Measurements from ENCODE around the gene NAIF1.
"Not testable (repeated sequence)": the region's sequence is repeated elsewhere in the genome, so short reads cannot be mapped to it uniquely, and the experiment has no call there.

NAIF1 gene

GRCh38 chr9:128066713-128067644 lies at the start of gene NAIF1:
NAIF1 (minus strand) TSS chr9:128067320; CDS start chr9:128067101, 219 bp downstream.
- peak; percentile 94 for DNase-seq

- no peak for DNase-seq
These were observed 49.3 kb upstream of the NAIF1 start for GRCh38 chr9:128116104-128117083.

GRCh38 chr9:128115187-128116103 lies 48.3 kb upstream of the NAIF1 start:
- DNase-seq = no peak

GRCh38 chr9:128114326-128115186 lies 47.4 kb upstream of the NAIF1 start:
- no peak for DNase-seq

- no peak for DNase-seq
These were observed 46.6 kb upstream of the NAIF1 start for GRCh38 chr9:128113526-128114325.

- DNase-seq = not testable (repeated sequence)
These were observed 44.6 kb upstream of the NAIF1 start for GRCh38 chr9:128111726-128112125.

- DNase-seq = no peak
These were observed 42.1 kb upstream of the NAIF1 start for GRCh38 chr9:128109050-128109709.

DNA sequence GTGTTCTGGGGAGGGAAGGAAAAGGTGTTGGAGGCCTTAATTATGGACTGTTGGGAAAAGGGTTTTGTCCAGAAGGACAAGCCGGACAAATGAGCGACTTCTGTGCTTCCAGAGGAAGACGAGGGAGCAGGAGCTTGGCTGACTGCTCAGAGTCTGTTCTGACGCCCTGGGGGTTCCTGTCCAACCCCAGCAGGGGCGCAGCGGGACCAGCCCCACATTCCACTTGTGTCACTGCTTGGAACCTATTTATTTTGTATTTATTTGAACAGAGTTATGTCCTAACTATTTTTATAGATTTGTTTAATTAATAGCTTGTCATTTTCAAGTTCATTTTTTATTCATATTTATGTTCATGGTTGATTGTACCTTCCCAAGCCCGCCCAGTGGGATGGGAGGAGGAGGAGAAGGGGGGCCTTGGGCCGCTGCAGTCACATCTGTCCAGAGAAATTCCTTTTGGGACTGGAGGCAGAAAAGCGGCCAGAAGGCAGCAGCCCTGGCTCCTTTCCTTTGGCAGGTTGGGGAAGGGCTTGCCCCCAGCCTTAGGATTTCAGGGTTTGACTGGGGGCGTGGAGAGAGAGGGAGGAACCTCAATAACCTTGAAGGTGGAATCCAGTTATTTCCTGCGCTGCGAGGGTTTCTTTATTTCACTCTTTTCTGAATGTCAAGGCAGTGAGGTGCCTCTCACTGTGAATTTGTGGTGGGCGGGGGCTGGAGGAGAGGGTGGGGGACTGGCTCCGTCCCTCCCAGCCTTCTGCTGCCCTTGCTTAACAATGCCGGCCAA lies 41.3 kb upstream of the NAIF1 start:
- no peak for DNase-seq

GRCh38 chr9:128107468-128108268 lies 40.5 kb upstream of the NAIF1 start:
- no peak for DNase-seq

DNA sequence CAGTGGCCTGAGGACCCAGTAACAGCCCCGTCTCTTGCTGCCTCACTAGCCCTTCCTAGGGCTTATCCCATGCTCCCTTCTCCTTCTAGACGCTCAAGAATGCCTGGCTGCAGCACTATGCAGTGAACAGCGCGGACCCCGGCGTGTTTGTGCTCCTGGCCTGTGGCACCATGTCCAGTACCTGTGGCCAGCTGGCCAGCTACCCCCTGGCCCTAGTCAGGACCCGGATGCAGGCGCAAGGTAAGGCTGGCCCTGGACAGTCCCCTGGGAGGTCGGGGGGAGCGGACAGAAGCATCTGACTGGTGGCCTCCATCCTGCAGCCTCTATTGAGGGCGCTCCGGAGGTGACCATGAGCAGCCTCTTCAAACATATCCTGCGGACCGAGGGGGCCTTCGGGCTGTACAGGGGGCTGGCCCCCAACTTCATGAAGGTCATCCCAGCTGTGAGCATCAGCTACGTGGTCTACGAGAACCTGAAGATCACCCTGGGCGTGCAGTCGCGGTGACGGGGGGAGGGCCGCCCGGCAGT lies 39.9 kb upstream of the NAIF1 start:
- no peak for DNase-seq

- no peak for DNase-seq
These were observed 39.2 kb upstream of the NAIF1 start for GRCh38 chr9:128106181-128106939.

GRCh38 chr9:128105538-128106175 lies 38.5 kb upstream of the NAIF1 start:
- no peak for DNase-seq

DNA sequence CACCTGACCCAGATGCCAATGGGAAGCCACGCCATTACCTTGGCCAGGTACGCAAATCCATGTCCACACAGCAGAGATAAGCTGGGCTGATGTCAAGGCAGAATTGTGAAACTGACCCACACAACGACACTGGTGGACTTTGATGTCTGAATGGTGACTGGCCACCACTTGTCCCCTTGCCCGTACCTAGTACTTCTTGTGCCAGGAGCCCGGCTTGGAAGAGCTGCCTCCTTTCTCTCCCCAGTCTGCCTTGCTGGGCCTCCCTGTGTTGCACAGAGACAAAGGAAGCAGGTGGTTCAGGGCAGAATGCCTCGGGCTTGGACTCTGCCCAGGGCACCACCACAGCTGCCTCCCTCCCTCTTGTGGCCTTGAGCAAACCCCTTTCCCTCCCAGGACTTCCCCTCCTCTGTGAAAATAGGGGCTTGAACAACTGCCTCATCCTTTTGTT lies 37.1 kb upstream of the NAIF1 start:
- no peak for DNase-seq

GRCh38 chr9:128103589-128103962 lies 36.5 kb upstream of the NAIF1 start:
- peak; percentile 42 to 44 for DNase-seq

DNA sequence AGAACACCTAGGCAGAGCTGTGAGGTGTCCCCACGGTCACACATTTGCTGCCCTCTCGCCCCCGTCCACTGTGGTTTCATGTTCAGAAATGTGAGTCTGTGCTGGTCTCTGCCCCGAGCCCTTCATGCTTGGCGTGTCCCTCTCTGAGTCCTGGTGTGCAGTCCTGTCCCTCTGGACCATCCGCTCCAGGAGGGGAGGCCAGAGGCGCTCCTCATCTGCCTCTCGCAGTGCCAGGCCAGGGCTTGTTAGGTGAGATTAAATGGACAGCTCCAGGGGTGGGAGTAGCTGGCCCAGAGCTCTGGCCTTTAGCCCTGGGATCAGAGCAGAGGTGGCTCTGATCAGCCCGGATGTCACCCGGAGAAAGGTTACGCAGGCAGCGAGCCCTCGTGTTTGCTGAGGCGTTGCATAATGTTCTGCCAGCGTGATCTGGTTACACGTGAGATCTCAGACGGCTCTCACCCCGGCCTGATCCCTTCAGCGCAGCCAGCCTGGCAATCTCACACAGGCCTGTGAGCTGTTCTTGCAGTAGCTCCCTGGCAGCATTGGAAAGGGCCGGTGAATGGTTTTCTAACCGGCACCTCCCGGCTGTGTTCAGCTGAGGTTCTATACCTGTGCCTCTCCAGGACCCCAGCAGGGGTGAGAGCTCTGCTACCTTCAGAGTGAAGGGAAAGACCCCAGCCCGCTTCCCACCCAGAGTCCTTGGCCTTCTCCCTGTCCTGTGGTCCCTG lies 35.9 kb upstream of the NAIF1 start:
- DNase-seq = no peak

- DNase-seq = no peak
These were observed 35.1 kb upstream of the NAIF1 start for GRCh38 chr9:128102196-128102595.
